OCI-LY1 (cell line): ENCODE measurements around the gene MAPRE3.

Experiments
- EZH2 ChIP-seq: fragments of 200-600 bp; sonication (generic), shearing (Covaris generic); IDR thresholded peaks from 2 replicates; pipeline ENCODE4 v1.8.0; 2017; ENCODE audit warnings: borderline replicate concordance, mixed run types, mild to moderate bottlenecking, antibody characterized with exemption, low read length, moderate library complexity, mixed read lengths
- TF ChIP-seq, protein P1 (sequence below): fragments of 200-600 bp; sonication (generic), shearing (Covaris generic); IDR thresholded peaks from 2 replicates; pipeline ENCODE4 v1.5.1; 2017; ENCODE audit warnings: mild to moderate bottlenecking, antibody characterized with exemption, low read length, moderate library complexity, mixed read lengths

- TF ChIP-seq, protein P1, sequence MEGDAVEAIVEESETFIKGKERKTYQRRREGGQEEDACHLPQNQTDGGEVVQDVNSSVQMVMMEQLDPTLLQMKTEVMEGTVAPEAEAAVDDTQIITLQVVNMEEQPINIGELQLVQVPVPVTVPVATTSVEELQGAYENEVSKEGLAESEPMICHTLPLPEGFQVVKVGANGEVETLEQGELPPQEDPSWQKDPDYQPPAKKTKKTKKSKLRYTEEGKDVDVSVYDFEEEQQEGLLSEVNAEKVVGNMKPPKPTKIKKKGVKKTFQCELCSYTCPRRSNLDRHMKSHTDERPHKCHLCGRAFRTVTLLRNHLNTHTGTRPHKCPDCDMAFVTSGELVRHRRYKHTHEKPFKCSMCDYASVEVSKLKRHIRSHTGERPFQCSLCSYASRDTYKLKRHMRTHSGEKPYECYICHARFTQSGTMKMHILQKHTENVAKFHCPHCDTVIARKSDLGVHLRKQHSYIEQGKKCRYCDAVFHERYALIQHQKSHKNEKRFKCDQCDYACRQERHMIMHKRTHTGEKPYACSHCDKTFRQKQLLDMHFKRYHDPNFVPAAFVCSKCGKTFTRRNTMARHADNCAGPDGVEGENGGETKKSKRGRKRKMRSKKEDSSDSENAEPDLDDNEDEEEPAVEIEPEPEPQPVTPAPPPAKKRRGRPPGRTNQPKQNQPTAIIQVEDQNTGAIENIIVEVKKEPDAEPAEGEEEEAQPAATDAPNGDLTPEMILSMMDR = no peak
- TF ChIP-seq EZH2 = no peak
Observed at GRCh38 chr2:27018142-27018541, 47.7 kb downstream of the MAPRE3 start.
